GM12878 (cell line): ENCODE results near the gene CALM3. TPM values are rescaled to one million over a fixed set of nuclear protein-coding genes. Genes with fewer than 3 reads are reported as not detected.

Experiments
- ATAC-seq: fragments of 200-7000 bp; cut with Tn5 transposase; 3 replicates; pipeline ENCODE4 v1.9.1; 2020; ENCODE audit warnings: mild to moderate bottlenecking, moderate library complexity
- BruUV-seq: library from RNA; stranded (reverse); fragments of 400-500 nt; replicated peaks from 2 replicates; lab custom pipeline; 2021; lab: Mats Ljungman, UMichigan
- CTCF ChIA-PET: fragments of 300-600 bp; sonication (Branson Sonifier 250); formaldehyde crosslinking; extraction: SDS; loops from one replicate; lab custom pipeline; 2021; ENCODE audit warnings: inconsistent platforms; lab: Yijun Ruan, JAX
- POLR2A ChIA-PET: fragments of 350-600 bp; formaldehyde crosslinking; extraction: SDS; loops from one replicate; lab custom pipeline; 2021; ENCODE audit warnings: inconsistent platforms; lab: Charles Lee
- RAD21 ChIA-PET: fragments of 300-600 bp; sonication (Branson Sonifier 250); formaldehyde crosslinking; loops from one replicate; lab custom pipeline; 2023; ENCODE audit warnings: antibody characterized with exemption; ENCODE audit not compliant: unreplicated experiment; lab: Charles Lee
- SMC1A ChIA-PET: fragments of 300-600 bp; sonication (Branson Sonifier 250); formaldehyde crosslinking; loops from one replicate; lab custom pipeline; 2023; ENCODE audit not compliant: unreplicated experiment, uncharacterized antibody; lab: Charles Lee
- DNase-seq: peaks from one replicate; pipeline ENCODE4 v3.0.0-alpha.2; 2011; ENCODE audit warnings: low read depth, low spot score
- FAIRE-seq: peaks from 3 replicates; lab custom pipeline; 2011; peaks lifted over from hg19 to GRCh38; lab: Jason Lieb, UNC
- H2AFZ ChIP-seq: 2 replicates; pipeline ENCODE4 v1.6.0; 2011; ENCODE audit warnings: low read depth, low read length, control low read depth; ENCODE audit not compliant: control insufficient read depth
- H3K27ac ChIP-seq: 2 replicates; pipeline ENCODE4 v1.5.1; 2011; ENCODE audit warnings: control low read depth; ENCODE audit not compliant: control insufficient read depth, insufficient read depth
- H3K27me3 ChIP-seq, 2 experiments: replicated peaks in 1 of 2; 2 replicates each; pipeline versions ENCODE4 v1.6.0 to v1.6.1; 2011; ENCODE audit warnings: low read length in 1 of 2; ENCODE audit not compliant: control insufficient read depth in 2 of 2, insufficient read depth in 2 of 2
- H3K36me3 ChIP-seq, 2 experiments: 2 replicates each; pipeline ENCODE4 v1.5.1; 2011; ENCODE audit warnings: low read length in 1 of 2; ENCODE audit not compliant: control insufficient read depth in 2 of 2, insufficient read depth in 2 of 2
- H3K4me1 ChIP-seq: 2 replicates; pipeline ENCODE4 v1.6.1; 2011; ENCODE audit warnings: mild to moderate bottlenecking, low read length, moderate library complexity, mixed read lengths; ENCODE audit not compliant: control insufficient read depth, insufficient read depth
- H3K4me2 ChIP-seq: 2 replicates; pipeline ENCODE4 v1.6.0; 2011; ENCODE audit warnings: control low read depth; ENCODE audit not compliant: control insufficient read depth, insufficient read depth
- H3K4me3 ChIP-seq: fragments of 200-600 bp; sonication (generic); 2 replicates; pipeline ENCODE4 v1.5.1; 2016
- H3K79me2 ChIP-seq: 2 replicates; pipeline ENCODE4 v1.6.0; 2011; ENCODE audit warnings: low read length; ENCODE audit not compliant: control insufficient read depth, insufficient read depth
- H3K9ac ChIP-seq: 2 replicates; pipeline ENCODE4 v1.8.0; 2011; ENCODE audit warnings: low read length, control low read depth, mixed read lengths; ENCODE audit not compliant: control insufficient read depth, insufficient read depth
- H3K9me3 ChIP-seq: replicated peaks from 3 replicates; pipeline ENCODE4 v1.5.1; 2011; ENCODE audit warnings: mild to moderate bottlenecking, low read length; ENCODE audit not compliant: control insufficient read depth, insufficient read depth
- H4K20me1 ChIP-seq: 2 replicates; pipeline ENCODE4 v1.6.0; 2011; ENCODE audit not compliant: control insufficient read depth, insufficient read depth
- CEBPB ChIP-seq, 2 experiments: fragments of 150-350 bp in 1 of 2; IDR thresholded peaks; 2 replicates each; pipeline ENCODE4 v1.6.1; 2012 to 2014; ENCODE audit warnings: low read depth in 2 of 2, low read length in 2 of 2, borderline replicate concordance in 1 of 2, inconsistent platforms in 1 of 2
- CREM ChIP-seq: IDR thresholded peaks from 2 replicates; pipeline ENCODE4 v1.6.1; 2014; ENCODE audit warnings: antibody characterized with exemption, low read depth
- IRF4 ChIP-seq: IDR thresholded peaks from 2 replicates; pipeline ENCODE4 v1.6.1; 2011; ENCODE audit warnings: low read depth, low read length
- KDM1A ChIP-seq: fragments of 200-600 bp; sonication (generic); IDR thresholded peaks from 2 replicates; pipeline ENCODE4 v1.6.1; 2016; ENCODE audit warnings: borderline replicate concordance
- MTA3 ChIP-seq: IDR thresholded peaks from 2 replicates; pipeline ENCODE4 v1.6.1; 2012; ENCODE audit warnings: low read length, inconsistent platforms, borderline replicate concordance
- MYB ChIP-seq: fragments of 150-350 bp; IDR thresholded peaks from 2 replicates; pipeline ENCODE4 v1.6.1; 2014; ENCODE audit warnings: mild to moderate bottlenecking, low read depth, low read length, borderline replicate concordance
- NFYB ChIP-seq: IDR thresholded peaks from 2 replicates; pipeline ENCODE4 v1.6.1; 2011; ENCODE audit warnings: low read depth, mild to moderate bottlenecking, low read length, improper control_type of control experiment, moderate library complexity; ENCODE audit not compliant: insufficient read depth
- NR2C2 ChIP-seq: IDR thresholded peaks from 2 replicates; pipeline ENCODE4 v1.6.1; 2011; ENCODE audit warnings: borderline replicate concordance, low read depth; ENCODE audit not compliant: control insufficient read depth, insufficient read length
- SIN3A ChIP-seq: IDR thresholded peaks from 2 replicates; pipeline ENCODE4 v1.6.1; 2012; ENCODE audit warnings: low read depth, low read length, improper control_type of control experiment
- SIX5 ChIP-seq: IDR thresholded peaks from 2 replicates; pipeline ENCODE4 v1.6.1; 2011; ENCODE audit warnings: mild to moderate bottlenecking, low read depth, low read length, moderate library complexity; ENCODE audit not compliant: severe bottlenecking
- SMAD5 ChIP-seq: IDR thresholded peaks from 2 replicates; pipeline ENCODE4 v1.6.1; 2016; ENCODE audit warnings: antibody characterized with exemption, low read depth
- SUZ12 ChIP-seq: fragments of 200-600 bp; sonication (generic); IDR thresholded peaks from one replicate; pipeline ENCODE4 v1.6.1; 2018; ENCODE audit warnings: antibody characterized with exemption, mild to moderate bottlenecking; ENCODE audit not compliant: unreplicated experiment
- ZNF217 ChIP-seq: fragments of 450-650 bp; IDR thresholded peaks from 2 replicates; pipeline ENCODE4 v1.6.1; 2017; ENCODE audit warnings: antibody characterized with exemption, mild to moderate bottlenecking
- ZNF622 ChIP-seq: fragments of 450-650 bp; IDR thresholded peaks from 2 replicates; pipeline ENCODE4 v1.6.1; 2017; ENCODE audit warnings: mild to moderate bottlenecking, inconsistent platforms
- WGBS: methylation state at CpG from one replicate; pipeline ENCODE4 v1.1.6; 2016; ENCODE audit warnings: low lambda C conversion rate; ENCODE audit not compliant: insufficient replicate concordance, insufficient coverage; ENCODE audit errors: missing lambda C conversion rate; 5-methylcytosine and 5-hydroxymethylcytosine counted together
- in situ Hi-C: fragments of 300-500 bp; cut with MboI; formaldehyde crosslinking; loops from 9 replicates; pipeline ENCODE4 v1.14.3; 2018; ENCODE audit warnings: mixed read lengths
- intact Hi-C: fragments of 100-400 bp; cut with micrococcal nuclease; formaldehyde crosslinking; loops from one replicate; pipeline ENCODE4 v1.14.2; 2022; ENCODE audit not compliant: unreplicated experiment
- polyA plus RNA-seq, 11 experiments: library from polyadenylated mRNA; depleted of rRNA in 4 of 11; unstranded in 6 of 11; stranded (reverse) in 5 of 11; fragments of >200 nt; fragmentation: Nextera tagmentation in 4 of 11; fragmentation: Illumina TruSeq in 1 of 11; extraction: Ambion mirVana in 4 of 11; extraction: Trizol in 1 of 11; gene quantifications; 1 replicate in 1 of 11; 2 replicates in 10 of 11; pipeline versions ENCODE4 v1.2.1 to v1.2.3, GENCODE V29; 2011 to 2016; ENCODE audit warnings: inconsistent platforms in 2 of 11, missing spikeins in 2 of 11, low read depth in 1 of 11
- total RNA-seq, 4 experiments: library from RNA; depleted of rRNA in 3 of 4; stranded (reverse); fragments of >200 nt in 3 of 4; fragmentation: Illumina TruSeq in 1 of 4; extraction: Trizol in 1 of 4; gene quantifications; 2 replicates each; pipeline versions ENCODE4 v1.2.1 to v1.2.3, GENCODE V29; 2013 to 2021
- TF ChIP-seq, protein P1 (sequence below): fragments of 450-650 bp; conservative IDR thresholded peaks from 2 replicates; pipeline ENCODE4 v1.6.1; 2017; ENCODE audit warnings: mild to moderate bottlenecking, moderate library complexity
- TF ChIP-seq, protein P2 (sequence below): fragments of 450-650 bp; IDR thresholded peaks from 2 replicates; pipeline ENCODE4 v1.6.1; 2017; ENCODE audit warnings: mild to moderate bottlenecking
- TF ChIP-seq, protein P3 (sequence below): IDR thresholded peaks from 2 replicates; pipeline ENCODE4 v1.6.1; 2012; ENCODE audit warnings: improper control_type of control experiment, low read depth, low read length; ENCODE audit not compliant: insufficient replicate concordance

Gene CALM3
- total and polyA plus RNA-seq, 10 of the 15 experiments (the other 5 are each of a cell fraction or from before 2014, with no cell fraction given), result 164 to 849 (median 347) TPM

DNA sequence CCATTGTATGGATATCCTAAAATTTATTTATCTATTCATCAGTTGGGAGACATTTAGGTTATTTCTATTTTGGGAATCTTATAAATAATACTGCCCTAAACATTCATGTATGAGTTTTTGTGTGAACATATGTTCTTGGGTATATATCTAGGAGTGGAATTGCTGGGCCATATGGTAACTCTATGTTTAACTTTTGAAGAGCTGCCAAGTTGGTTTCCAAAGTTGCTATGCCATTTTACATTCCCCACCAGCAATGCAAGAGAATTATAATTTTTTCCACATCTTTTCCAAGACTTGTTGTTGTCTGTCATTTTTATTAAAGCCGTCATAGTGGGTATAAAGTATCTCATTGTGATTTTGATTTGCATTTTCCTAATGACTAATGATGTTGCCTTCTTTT is 48.2 kb upstream of the CALM3 start:
- no peak overlapping the region for H3K4me3 ChIP-seq
- no peaks in the 10 kb centered on the region for H3K36me3 ChIP-seq
- CTCF ChIA-PET, result no interaction called here
- no peak for FAIRE-seq
- no peaks in the 10 kb centered on the region for H3K79me2 ChIP-seq
- RAD21 ChIA-PET, result no interaction called here
- H3K27ac ChIP-seq, result no peak overlapping the region
- H3K4me1 ChIP-seq, result no peaks in the 10 kb centered on the region
- SMC1A ChIA-PET, result interaction anchor here (0.6 kb wide), 1 partner anchor 33 kb away, joined by 3 read pairs; no protein-coding TSS in a partner anchor
- no TSS peak for BruUV-seq
- POLR2A ChIA-PET, result no interaction called here
- H2AFZ ChIP-seq, result no peak overlapping the region
- ATAC-seq, result no peak
- H4K20me1 ChIP-seq, result no peaks in the 10 kb centered on the region
- no peak overlapping the region for H3K4me2 ChIP-seq
- WGBS, result 0% methylated on average over 1 of the region's 1 CpG
- in situ Hi-C loops, result no loop called here
- H3K9me3 ChIP-seq, result peaks cover 2% of the 10 kb centered on the region; the same call in 2 of the 3 replicates
- H3K27me3 ChIP-seq, result no peaks in the 10 kb centered on the region
- intact Hi-C loops, result no loop called here
- DNase-seq, result no peak
- H3K9ac ChIP-seq, result no peak overlapping the region
- no peak for TF ChIP-seq ZNF622
- TF ChIP-seq MYB, result no peak
- TF ChIP-seq CREM, result no peak
- TF ChIP-seq NR2C2, result no peak
- TF ChIP-seq SUZ12, result no peak
- TF ChIP-seq CEBPB (IDR thresholded peaks at IDR 0.05; ENCODE audit: borderline replicate concordance in 1 of 2, low read depth in 2 of 2, low read length in 2 of 2), result no peak
- TF ChIP-seq IRF4, result no peak
- TF ChIP-seq KDM1A, result no peak
- TF ChIP-seq ZNF217, result no peak
- TF ChIP-seq SIX5, result no peak
- TF ChIP-seq, protein P1, sequence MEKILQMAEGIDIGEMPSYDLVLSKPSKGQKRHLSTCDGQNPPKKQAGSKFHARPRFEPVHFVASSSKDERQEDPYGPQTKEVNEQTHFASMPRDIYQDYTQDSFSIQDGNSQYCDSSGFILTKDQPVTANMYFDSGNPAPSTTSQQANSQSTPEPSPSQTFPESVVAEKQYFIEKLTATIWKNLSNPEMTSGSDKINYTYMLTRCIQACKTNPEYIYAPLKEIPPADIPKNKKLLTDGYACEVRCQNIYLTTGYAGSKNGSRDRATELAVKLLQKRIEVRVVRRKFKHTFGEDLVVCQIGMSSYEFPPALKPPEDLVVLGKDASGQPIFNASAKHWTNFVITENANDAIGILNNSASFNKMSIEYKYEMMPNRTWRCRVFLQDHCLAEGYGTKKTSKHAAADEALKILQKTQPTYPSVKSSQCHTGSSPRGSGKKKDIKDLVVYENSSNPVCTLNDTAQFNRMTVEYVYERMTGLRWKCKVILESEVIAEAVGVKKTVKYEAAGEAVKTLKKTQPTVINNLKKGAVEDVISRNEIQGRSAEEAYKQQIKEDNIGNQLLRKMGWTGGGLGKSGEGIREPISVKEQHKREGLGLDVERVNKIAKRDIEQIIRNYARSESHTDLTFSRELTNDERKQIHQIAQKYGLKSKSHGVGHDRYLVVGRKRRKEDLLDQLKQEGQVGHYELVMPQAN, result no peak
- TF ChIP-seq SIN3A, result no peak
- no peak for TF ChIP-seq MTA3
- TF ChIP-seq, protein P2, sequence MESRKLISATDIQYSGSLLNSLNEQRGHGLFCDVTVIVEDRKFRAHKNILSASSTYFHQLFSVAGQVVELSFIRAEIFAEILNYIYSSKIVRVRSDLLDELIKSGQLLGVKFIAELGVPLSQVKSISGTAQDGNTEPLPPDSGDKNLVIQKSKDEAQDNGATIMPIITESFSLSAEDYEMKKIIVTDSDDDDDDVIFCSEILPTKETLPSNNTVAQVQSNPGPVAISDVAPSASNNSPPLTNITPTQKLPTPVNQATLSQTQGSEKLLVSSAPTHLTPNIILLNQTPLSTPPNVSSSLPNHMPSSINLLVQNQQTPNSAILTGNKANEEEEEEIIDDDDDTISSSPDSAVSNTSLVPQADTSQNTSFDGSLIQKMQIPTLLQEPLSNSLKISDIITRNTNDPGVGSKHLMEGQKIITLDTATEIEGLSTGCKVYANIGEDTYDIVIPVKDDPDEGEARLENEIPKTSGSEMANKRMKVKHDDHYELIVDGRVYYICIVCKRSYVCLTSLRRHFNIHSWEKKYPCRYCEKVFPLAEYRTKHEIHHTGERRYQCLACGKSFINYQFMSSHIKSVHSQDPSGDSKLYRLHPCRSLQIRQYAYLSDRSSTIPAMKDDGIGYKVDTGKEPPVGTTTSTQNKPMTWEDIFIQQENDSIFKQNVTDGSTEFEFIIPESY, result no peak
- TF ChIP-seq NFYB, result no peak
- no peak for TF ChIP-seq SMAD5
- TF ChIP-seq, protein P3, sequence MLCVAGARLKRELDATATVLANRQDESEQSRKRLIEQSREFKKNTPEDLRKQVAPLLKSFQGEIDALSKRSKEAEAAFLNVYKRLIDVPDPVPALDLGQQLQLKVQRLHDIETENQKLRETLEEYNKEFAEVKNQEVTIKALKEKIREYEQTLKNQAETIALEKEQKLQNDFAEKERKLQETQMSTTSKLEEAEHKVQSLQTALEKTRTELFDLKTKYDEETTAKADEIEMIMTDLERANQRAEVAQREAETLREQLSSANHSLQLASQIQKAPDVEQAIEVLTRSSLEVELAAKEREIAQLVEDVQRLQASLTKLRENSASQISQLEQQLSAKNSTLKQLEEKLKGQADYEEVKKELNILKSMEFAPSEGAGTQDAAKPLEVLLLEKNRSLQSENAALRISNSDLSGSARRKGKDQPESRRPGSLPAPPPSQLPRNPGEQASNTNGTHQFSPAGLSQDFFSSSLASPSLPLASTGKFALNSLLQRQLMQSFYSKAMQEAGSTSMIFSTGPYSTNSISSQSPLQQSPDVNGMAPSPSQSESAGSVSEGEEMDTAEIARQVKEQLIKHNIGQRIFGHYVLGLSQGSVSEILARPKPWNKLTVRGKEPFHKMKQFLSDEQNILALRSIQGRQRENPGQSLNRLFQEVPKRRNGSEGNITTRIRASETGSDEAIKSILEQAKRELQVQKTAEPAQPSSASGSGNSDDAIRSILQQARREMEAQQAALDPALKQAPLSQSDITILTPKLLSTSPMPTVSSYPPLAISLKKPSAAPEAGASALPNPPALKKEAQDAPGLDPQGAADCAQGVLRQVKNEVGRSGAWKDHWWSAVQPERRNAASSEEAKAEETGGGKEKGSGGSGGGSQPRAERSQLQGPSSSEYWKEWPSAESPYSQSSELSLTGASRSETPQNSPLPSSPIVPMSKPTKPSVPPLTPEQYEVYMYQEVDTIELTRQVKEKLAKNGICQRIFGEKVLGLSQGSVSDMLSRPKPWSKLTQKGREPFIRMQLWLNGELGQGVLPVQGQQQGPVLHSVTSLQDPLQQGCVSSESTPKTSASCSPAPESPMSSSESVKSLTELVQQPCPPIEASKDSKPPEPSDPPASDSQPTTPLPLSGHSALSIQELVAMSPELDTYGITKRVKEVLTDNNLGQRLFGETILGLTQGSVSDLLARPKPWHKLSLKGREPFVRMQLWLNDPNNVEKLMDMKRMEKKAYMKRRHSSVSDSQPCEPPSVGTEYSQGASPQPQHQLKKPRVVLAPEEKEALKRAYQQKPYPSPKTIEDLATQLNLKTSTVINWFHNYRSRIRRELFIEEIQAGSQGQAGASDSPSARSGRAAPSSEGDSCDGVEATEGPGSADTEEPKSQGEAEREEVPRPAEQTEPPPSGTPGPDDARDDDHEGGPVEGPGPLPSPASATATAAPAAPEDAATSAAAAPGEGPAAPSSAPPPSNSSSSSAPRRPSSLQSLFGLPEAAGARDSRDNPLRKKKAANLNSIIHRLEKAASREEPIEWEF, result no peak
